Astrocyte of the cerebellum (primary cell): ENCODE data around the gene GALK2.

ENCODE experiments used
- DNase-seq: peaks from one replicate; pipeline ENCODE4 v3.0.0-alpha.2; 2011; ENCODE audit warnings: low read depth
- H3K4me3 ChIP-seq: 2 replicates; pipeline ENCODE4 v1.5.1; 2011; ENCODE audit warnings: mild to moderate bottlenecking, low read depth, low read length, moderate library complexity
- in situ Hi-C: cut with HindIII; loops from 2 replicates; pipeline ENCODE4 v1.10.0; 2017; ENCODE audit warnings: low sequenced_read_pairs
- TF ChIP-seq, protein P1 (sequence below): IDR thresholded peaks from 2 replicates; pipeline ENCODE4 v1.5.1; 2012; ENCODE audit warnings: low read length, low read depth, moderate library complexity, mild to moderate bottlenecking; ENCODE audit errors: missing control alignments

GALK2 gene

DNA sequence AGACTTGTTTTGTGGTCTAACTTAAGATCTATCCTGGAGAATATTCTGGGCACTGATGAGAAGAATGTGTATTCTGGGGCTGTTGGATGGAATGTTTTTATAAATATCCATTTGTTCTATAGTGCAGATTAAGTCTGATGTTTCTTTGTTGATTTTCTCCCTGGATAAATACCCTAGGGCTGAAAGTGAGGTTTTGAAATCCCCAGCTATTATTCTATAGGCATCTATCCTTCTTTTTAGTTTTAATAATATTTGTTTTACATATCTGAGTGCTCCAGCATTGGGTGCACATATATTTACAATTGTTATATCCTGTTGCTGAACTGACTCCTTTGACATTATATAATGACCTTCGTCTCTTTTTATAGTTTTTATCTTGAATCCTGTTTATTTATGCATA, 42.9 kb downstream of the GALK2 start:
- TF ChIP-seq, protein P1, sequence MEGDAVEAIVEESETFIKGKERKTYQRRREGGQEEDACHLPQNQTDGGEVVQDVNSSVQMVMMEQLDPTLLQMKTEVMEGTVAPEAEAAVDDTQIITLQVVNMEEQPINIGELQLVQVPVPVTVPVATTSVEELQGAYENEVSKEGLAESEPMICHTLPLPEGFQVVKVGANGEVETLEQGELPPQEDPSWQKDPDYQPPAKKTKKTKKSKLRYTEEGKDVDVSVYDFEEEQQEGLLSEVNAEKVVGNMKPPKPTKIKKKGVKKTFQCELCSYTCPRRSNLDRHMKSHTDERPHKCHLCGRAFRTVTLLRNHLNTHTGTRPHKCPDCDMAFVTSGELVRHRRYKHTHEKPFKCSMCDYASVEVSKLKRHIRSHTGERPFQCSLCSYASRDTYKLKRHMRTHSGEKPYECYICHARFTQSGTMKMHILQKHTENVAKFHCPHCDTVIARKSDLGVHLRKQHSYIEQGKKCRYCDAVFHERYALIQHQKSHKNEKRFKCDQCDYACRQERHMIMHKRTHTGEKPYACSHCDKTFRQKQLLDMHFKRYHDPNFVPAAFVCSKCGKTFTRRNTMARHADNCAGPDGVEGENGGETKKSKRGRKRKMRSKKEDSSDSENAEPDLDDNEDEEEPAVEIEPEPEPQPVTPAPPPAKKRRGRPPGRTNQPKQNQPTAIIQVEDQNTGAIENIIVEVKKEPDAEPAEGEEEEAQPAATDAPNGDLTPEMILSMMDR = no peak
- no peak overlapping the region for H3K4me3 ChIP-seq
- no peak for DNase-seq
- in situ Hi-C loops = no loop called here

DNA sequence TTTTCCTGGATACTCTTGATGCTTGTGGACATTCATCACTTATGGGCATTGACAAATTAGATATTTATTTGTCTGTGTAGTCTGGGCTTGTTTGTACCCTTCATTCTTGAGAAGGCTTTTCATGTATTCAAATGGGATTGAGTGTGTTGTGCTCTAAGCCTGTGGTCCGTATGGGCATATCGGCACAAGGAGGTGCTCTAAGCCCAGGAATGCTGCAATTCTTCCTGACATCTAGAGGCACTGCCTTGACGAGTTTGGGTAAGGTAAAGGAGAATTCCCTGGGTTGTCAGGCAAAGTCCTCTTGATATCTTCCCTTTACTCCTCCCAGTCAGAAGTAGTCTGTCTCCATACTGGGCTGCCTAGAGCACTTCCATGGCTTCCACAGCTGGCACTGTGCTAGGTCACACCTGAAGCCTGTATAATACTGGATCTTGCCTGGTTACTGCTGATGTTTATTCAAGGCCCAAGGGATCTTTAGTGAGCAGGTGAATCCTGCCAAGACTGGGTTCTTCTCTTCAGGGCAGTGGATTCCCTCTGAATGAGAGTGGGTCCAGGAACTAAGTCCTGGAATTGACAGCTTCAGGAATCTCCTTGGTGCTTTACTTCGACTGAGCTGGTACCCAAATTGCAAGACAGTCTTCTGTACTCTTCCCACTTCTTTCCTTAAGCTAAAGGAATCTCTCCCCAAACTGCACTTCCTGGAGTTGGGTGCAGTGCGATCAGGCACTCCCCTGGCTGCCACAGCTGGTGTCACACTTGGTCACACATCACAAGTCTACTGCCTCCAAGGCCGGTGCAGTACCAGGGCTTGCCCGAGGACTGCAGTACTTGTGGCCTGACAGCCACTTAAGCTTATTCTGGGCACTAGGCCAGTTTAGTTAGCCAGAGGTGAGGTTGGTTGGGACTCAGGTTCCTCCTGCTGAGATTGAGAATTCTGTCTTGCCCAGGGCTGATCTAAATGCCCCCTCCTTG, 46.0 kb downstream of the GALK2 start:
- in situ Hi-C loops = no loop called here
- no peak for DNase-seq
- TF ChIP-seq, protein P1 = peak; percentile 6
- no peak overlapping the region for H3K4me3 ChIP-seq

DNA sequence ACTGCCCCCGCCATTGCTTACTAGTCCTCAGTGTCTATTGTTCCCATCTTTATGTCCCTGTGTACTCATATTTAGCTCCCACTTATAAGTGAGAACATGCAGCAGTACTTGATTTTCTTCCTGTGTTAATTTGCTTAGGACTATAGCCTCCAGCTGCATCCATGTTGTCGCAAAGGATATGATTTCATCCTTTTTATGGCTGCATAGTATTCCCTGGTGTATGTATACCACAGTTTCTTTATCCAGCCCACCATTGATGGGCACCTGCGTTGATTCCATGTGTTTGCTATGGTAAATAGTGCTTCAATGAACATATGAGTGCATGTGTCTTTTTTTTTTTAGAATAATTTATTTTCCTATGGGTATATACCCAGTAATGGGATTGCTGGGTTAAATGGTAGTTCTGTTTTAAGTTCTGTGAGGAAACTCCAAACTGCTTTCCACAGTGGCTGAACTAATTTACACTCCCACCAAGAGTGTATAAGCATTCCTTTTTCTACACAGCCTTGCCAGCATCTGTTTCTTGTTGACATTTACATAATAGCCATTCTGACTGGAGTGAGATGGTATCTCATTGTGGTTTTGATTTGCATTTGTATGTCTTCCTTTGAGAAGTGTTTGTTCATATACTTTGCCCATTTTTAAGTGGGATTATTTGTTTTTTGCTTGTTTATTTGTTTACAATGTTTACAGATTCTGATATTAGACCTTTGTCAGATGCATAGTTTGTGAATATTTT, 53.7 kb downstream of the GALK2 start:
- TF ChIP-seq, protein P1 = no peak

DNA sequence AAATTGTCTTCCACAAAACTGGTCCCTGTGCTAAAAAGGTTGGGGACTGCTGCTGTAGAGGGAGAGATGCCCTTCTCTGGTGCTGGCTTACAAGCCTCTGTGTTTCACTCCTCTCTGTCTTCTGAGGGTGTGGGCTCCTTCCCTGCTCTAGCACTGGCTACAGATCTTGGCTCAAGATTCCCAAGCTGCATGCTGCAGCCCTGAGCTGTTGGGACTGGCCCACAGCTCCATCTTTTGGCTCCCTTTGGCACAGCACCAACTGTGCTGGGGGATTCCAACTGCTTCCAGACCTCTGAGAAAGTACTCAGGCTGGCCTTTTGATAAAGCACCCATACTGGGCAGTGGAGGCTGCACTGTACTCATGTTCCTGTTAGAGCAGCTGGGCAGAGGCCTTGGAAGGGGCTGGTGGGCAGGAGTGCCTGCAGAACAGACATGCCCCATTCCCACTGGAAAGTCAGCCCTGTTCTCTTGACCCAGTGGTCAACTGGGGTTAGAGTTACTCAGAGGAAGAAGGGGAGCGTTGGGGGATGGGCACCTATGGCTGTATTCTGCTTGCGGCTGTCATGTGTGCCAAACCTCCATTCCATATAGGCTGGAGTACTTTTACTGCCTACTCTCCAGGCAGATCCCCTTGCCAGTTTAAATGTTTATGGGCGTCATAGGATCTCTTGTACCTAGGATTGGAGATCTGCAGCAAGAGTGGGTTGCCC, 55.7 kb downstream of the GALK2 start:
- no peak for DNase-seq
- no peak overlapping the region for H3K4me3 ChIP-seq
- TF ChIP-seq, protein P1 = no peak
- in situ Hi-C loops = no loop called here

More for the DNA sequence above, 53.7 kb downstream of the GALK2 start:
- H3K4me3 ChIP-seq = no peak overlapping the region
- in situ Hi-C loops = no loop called here
- DNase-seq = peak; percentile 19

DNA sequence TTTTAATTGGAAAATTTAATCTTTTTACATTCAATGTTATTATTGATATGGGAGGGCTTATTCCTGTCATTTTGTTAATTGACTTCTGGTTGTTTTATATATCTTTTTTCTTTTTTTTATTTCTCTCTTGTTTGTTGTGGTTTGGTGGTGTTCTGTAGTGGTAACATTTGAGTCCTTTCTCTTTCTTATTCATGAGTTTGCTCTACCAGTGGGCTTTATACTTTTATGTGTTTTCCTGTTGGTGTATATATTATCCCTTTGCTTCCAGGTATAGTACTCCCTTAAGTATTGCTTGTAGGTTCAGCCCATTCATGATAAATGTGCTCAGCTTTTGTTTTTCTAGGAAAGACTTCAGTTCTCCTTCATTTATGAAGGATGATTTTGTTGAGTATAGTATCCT, 57.6 kb downstream of the GALK2 start:
- TF ChIP-seq, protein P1 = no peak
- DNase-seq = no peak
- no peak overlapping the region for H3K4me3 ChIP-seq
- in situ Hi-C loops = no loop called here

DNA sequence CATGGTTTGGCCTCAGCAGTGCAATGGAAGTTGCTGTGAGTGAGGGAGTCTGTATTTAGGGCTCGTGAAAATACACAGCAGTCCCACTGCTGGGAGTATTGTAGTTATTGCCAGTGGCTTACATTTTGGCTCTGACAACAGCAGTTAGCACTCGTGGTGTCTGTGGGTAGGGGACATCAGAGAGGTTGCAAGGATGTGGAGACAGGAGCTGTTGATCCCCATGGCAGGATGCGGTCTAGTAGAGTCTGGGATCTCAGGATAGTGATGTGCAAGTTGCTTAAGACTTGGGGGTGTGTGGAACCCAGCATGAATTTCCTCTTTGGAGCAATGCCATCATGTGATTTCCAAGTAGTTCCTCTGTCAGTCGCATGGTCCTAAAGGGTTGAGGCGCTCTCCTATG, 59.9 kb downstream of the GALK2 start:
- TF ChIP-seq, protein P1 = no peak
- in situ Hi-C loops = no loop called here
- no peak for DNase-seq
- H3K4me3 ChIP-seq = no peak overlapping the region
